ENCODE measurements around the gene SLC43A1. TPM values are rescaled to one million over a fixed set of nuclear protein-coding genes. Genes with fewer than 3 reads are reported as not detected.

The SLC43A1 gene
- total RNA-seq, 2 donors from 2014 or later, result 18.2 to 20.9 TPM

DNA sequence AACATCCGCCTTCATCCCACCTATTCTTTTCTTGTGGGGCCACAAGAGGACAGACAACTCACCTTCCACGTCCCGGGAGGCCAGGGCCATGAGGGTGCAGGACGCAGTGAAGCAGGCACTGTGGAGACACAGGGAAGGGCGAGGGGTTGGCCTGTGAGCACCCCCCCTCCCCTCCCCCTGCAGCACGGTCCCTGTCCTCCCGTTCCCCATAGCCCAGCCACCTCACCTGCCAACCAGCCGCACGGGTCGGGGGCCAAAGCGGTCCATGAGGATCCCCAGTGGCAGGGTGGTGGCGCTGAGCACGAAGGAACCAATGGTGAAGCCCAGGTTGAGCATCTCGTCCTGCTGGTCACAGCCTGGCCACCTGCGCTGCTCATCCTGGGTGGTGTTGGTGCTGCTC lies 14.6 kb downstream of the SLC43A1 start:
- Histone ChIP-seq H3K4me1 (replicated peaks) (peaks cover 14% of the 10 kb centered on the region), H3K9me3 (no peaks in the 10 kb centered on the region), H3K27me3 (replicated peaks; ENCODE audit: insufficient read depth) (no peaks in the 10 kb centered on the region), H3K27ac (no peak overlapping the region), H3K4me3 (no peak overlapping the region), H3K36me3 (no peaks in the 10 kb centered on the region)
- intact Hi-C loops (cut with DNase I), result no loop called here
- TF ChIP-seq POLR2A (IDR thresholded peaks at IDR 0.05), result no peak
- TF ChIP-seq POLR2AphosphoS5 (IDR thresholded peaks at IDR 0.05), result no peak
- TF ChIP-seq, protein P1, sequence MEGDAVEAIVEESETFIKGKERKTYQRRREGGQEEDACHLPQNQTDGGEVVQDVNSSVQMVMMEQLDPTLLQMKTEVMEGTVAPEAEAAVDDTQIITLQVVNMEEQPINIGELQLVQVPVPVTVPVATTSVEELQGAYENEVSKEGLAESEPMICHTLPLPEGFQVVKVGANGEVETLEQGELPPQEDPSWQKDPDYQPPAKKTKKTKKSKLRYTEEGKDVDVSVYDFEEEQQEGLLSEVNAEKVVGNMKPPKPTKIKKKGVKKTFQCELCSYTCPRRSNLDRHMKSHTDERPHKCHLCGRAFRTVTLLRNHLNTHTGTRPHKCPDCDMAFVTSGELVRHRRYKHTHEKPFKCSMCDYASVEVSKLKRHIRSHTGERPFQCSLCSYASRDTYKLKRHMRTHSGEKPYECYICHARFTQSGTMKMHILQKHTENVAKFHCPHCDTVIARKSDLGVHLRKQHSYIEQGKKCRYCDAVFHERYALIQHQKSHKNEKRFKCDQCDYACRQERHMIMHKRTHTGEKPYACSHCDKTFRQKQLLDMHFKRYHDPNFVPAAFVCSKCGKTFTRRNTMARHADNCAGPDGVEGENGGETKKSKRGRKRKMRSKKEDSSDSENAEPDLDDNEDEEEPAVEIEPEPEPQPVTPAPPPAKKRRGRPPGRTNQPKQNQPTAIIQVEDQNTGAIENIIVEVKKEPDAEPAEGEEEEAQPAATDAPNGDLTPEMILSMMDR (IDR thresholded peaks at IDR 0.05), result no peak
- WGBS, result 87% methylated on average over 14 of the region's 15 CpGs
- DNase-seq (ENCODE audit: low spot score), result no peak

DNA sequence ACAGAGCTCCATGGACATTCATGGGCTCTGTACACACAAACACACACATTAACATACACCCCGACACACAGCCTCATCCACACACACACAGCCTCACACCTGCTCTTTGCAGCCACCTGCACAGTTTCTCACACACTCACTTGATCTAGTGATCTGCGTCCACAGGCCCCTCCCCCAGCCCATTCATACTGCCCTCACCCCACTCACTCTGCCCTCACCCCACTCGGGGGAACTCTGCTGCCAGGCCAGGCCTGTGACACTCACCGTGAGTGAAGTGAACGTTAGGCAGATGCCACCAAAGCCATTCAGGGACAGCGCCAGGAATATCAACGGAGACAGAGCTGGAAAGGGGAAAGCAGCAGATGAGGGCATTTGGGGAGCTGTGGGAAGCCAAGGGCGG lies 15.0 kb downstream of the SLC43A1 start:
- H3K9me3 ChIP-seq, result no peaks in the 10 kb centered on the region
- no peak for DNase-seq (ENCODE audit: low spot score)
- H3K4me1 ChIP-seq (replicated peaks), result peaks cover 14% of the 10 kb centered on the region
- H3K4me3 ChIP-seq, result no peak overlapping the region
- 83% methylated on average over 8 of the region's 8 CpGs for WGBS
- no peaks in the 10 kb centered on the region for H3K27me3 ChIP-seq (replicated peaks; ENCODE audit: insufficient read depth)
- no peaks in the 10 kb centered on the region for H3K36me3 ChIP-seq
- peak overlapping the region; percentile 74 to 86 for H3K27ac ChIP-seq
- no peak for TF ChIP-seq POLR2A (IDR thresholded peaks at IDR 0.05)
- TF ChIP-seq, protein P1 (IDR thresholded peaks at IDR 0.05), result no peak
- intact Hi-C loops (cut with DNase I), result no loop called here

DNA sequence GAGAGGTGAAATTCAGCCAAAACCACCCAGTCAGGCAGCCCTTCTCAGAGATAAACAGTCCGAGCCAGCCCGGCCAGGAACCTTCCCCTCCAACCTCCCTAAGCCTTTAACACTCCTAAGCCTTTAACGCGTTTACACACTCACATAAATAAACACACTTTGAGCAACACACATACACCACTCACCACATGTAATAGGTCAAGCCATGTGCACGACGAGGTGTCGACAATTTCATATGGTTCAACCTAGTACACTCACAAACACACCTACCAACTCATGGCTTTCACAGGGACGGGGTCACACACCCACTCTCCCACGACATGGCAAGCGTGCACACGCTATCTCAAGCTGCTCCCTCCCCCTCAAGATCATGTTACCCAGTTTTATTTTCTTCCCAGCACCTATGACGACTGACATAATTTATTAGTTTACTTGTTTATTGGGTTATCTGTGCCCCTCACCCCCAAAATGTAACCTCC lies 15.5 kb downstream of the SLC43A1 start:
- Histone ChIP-seq H3K27ac (peak overlapping the region; percentile 74 to 86), H3K9me3 (no peaks in the 10 kb centered on the region), H3K36me3 (no peaks in the 10 kb centered on the region), H3K4me3 (peak overlapping the region; percentile 13 to 24), H3K27me3 (replicated peaks; ENCODE audit: insufficient read depth) (no peaks in the 10 kb centered on the region), H3K4me1 (replicated peaks) (peaks cover 14% of the 10 kb centered on the region)
- 32% methylated on average over 12 of the region's 12 CpGs for WGBS
- intact Hi-C loops (cut with DNase I), result loop anchor here (10.0 kb wide), 1 partner anchor 145 kb away; the partner anchor contains the start of gene YPEL4
- no peak for DNase-seq (ENCODE audit: low spot score)
- TF ChIP-seq POLR2AphosphoS5 (IDR thresholded peaks at IDR 0.05), result no peak
- TF ChIP-seq, protein P1 (IDR thresholded peaks at IDR 0.05), result no peak
- no peak for TF ChIP-seq POLR2A (IDR thresholded peaks at IDR 0.05)

DNA sequence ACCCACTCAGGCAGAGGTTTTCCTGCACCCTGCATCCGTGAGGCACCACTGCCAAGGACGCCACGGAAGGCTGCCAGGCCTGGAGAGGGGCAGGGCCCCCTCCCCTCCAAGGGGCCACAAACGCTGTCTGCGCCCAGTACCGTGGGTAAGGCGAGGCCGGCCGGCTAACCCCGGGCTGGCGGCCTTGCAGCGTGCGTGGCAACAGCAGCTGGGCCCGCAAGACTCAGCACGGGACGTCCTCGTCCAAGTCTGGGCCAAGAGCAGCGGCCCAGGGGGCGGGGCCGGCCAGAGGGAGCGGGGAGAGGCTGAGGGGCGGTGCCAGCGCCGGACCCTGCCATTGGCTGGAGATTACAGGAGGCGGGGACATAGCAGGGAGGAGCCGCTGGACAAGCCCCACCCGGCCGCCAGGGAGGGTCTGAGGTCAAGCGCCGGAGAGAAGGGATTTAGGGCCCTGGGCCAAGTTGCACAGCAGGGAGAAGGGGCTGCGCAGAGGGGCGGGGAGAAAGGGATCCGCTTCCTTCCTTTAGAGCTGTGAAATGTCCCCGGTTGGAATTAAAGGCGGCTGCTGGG lies 16.0 kb downstream of the SLC43A1 start:
- intact Hi-C loops (cut with DNase I), result loop anchor here (10.0 kb wide), 1 partner anchor 145 kb away; the partner anchor contains the start of gene YPEL4
- peak; percentile 94 for DNase-seq (ENCODE audit: low spot score)
- H3K9me3 ChIP-seq, result no peaks in the 10 kb centered on the region
- peak overlapping the region; percentile 13 to 24 for H3K4me3 ChIP-seq
- peaks cover 14% of the 10 kb centered on the region for H3K4me1 ChIP-seq (replicated peaks)
- peak; percentile 90 for TF ChIP-seq POLR2AphosphoS5 (IDR thresholded peaks at IDR 0.05)
- peak; percentile 38 for TF ChIP-seq POLR2A (IDR thresholded peaks at IDR 0.05)
- TF ChIP-seq, protein P1 (IDR thresholded peaks at IDR 0.05), result peak in 1 of 4 experiments; percentile 30
- H3K36me3 ChIP-seq, result no peaks in the 10 kb centered on the region
- peak overlapping the region; percentile 74 to 86 for H3K27ac ChIP-seq
- WGBS, result 2% methylated on average over 31 of the region's 35 CpGs
- no peaks in the 10 kb centered on the region for H3K27me3 ChIP-seq (replicated peaks; ENCODE audit: insufficient read depth)

DNA sequence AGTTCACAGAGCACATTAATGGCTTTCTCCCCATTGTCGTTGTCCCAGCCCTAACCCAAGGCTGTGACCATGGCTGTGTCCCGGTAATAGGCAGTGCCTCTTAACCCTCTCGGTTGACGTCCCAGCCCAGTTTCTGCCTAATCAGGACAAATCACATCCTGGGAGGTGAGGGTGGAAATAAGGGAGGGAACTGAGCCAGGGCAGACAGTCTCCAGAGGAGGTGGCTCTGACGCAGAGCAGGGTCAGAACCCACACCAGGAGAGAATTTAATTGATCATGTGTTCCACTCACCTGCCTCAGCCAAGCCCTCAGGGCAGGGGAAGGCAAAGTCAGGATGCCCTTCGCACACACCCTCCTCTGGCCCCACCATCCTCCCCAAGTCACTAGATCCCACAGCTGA lies 17.0 kb downstream of the SLC43A1 start:
- TF ChIP-seq, protein P1 (IDR thresholded peaks at IDR 0.05), result no peak
- TF ChIP-seq POLR2A (IDR thresholded peaks at IDR 0.05), result no peak
- no peak for TF ChIP-seq POLR2AphosphoS5 (IDR thresholded peaks at IDR 0.05)
- Histone ChIP-seq H3K4me1 (replicated peaks) (peaks cover 14% of the 10 kb centered on the region), H3K9me3 (no peaks in the 10 kb centered on the region), H3K4me3 (no peak overlapping the region), H3K36me3 (no peaks in the 10 kb centered on the region), H3K27me3 (replicated peaks; ENCODE audit: insufficient read depth) (no peaks in the 10 kb centered on the region), H3K27ac (no peak overlapping the region)
- intact Hi-C loops (cut with DNase I), result loop anchor here (10.0 kb wide), 1 partner anchor 146 kb away; the partner anchor contains the start of gene YPEL4
- 78% methylated on average over 6 of the region's 6 CpGs for WGBS
- DNase-seq (ENCODE audit: low spot score), result no peak

All from prostate gland (tissue), 2 donors.